Measurements from ENCODE around the gene HPD. TPM values are rescaled to one million over a fixed set of nuclear protein-coding genes. Genes with fewer than 3 reads are reported as not detected.

HPD gene
- polyA plus RNA-seq, 1 of the 3 experiments (the other 2 are of a cell fraction): 1.9 TPM

DNA sequence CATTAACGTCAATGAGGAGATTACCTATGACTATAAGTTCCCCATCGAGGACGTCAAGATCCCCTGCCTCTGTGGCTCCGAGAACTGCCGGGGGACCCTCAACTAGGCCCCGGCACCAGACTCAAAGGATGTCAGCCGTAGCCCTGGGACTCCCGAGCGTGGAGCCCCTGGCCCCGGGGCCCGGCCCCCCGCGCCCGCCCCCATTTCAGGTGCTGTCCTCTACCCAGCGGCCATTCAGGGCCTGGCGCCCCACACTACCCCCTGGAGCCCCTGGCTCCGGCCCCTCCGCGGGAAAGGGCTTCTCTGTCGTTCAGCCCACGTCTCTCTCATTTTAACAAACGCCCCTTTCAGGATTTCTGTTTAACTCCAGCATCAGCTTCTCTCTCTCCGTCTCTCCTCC, 28.5 kb downstream of the HPD start:
- Histone ChIP-seq H3K4me2 (no peak overlapping the region), H3K27ac (ENCODE audit: low read depth in 2 of 2, low read length in 1 of 2) (no peak overlapping the region), H3K27me3 (ENCODE audit: insufficient read depth) (no peaks in the 10 kb centered on the region), H3F3A (replicated peaks; ENCODE audit: insufficient read depth) (peaks cover 22% of the 10 kb centered on the region), H3K9ac (no peak overlapping the region), H4K20me1 (ENCODE audit: insufficient read depth) (no peaks in the 10 kb centered on the region), H3K79me2 (ENCODE audit: insufficient read depth) (no peaks in the 10 kb centered on the region), H3K36me3 (replicated peaks in 1 of 2; ENCODE audit: control insufficient read depth in 1 of 2, insufficient read depth in 2 of 2, low read length in 1 of 2) (peaks cover 13 to 39% of the 10 kb centered on the region in 2 experiments), H3K9me2 (no peaks in the 10 kb centered on the region), H3K9me3 (no peaks in the 10 kb centered on the region), H3K4me1 (ENCODE audit: control insufficient read depth in 1 of 2, insufficient read depth in 2 of 2, low read depth in 1 of 2, low read length in 1 of 2) (peaks cover 0 to 4% of the 10 kb centered on the region in 2 experiments; a peak in 1 of 4 replicates), H3K4me3 (ENCODE audit: low read depth in 2 of 2, low read length in 1 of 2) (no peak overlapping the region), H2AFZ (ENCODE audit: low read depth) (no peak overlapping the region)
- POLR2A ChIA-PET: no interaction called here
- CTCF ChIA-PET: interaction anchor here (2.1 to 5.7 kb wide), 2 partner anchors 18 to 36 kb away, joined by 9 to 50 read pairs; partner anchors contain the start of gene RHOF
- TF ChIP-seq, protein P1, sequence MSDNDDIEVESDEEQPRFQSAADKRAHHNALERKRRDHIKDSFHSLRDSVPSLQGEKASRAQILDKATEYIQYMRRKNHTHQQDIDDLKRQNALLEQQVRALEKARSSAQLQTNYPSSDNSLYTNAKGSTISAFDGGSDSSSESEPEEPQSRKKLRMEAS (IDR thresholded peaks at IDR 0.05; ENCODE audit: low read depth): no peak
- TF ChIP-seq JUND (IDR thresholded peaks at IDR 0.05) (no peak), POLR2AphosphoS5 (IDR thresholded peaks at IDR 0.05; ENCODE audit: low read depth, low read length) (no peak), RXRA (IDR thresholded peaks at IDR 0.05; ENCODE audit: borderline replicate concordance, low read depth) (no peak), EZH2phosphoT487 (IDR thresholded peaks at IDR 0.05; ENCODE audit: borderline replicate concordance, low read depth) (no peak), TEAD4 (IDR thresholded peaks at IDR 0.05; ENCODE audit: borderline replicate concordance, insufficient read depth) (no peak), SMC3 (IDR thresholded peaks at IDR 0.05; ENCODE audit: low read depth, low read length) (no peak), NRF1 (IDR thresholded peaks at IDR 0.05; ENCODE audit: low read depth, low read length) (no peak), RFX5 (IDR thresholded peaks at IDR 0.05; ENCODE audit: low read length) (no peak), CHD2 (IDR thresholded peaks at IDR 0.05; ENCODE audit: low read length, partially characterized antibody) (no peak), TAF1 (IDR thresholded peaks at IDR 0.05; ENCODE audit: borderline replicate concordance, low read depth, low read length) (no peak)
- 95% methylated on average over 18 of the region's 23 CpGs for WGBS (ENCODE audit: low lambda C conversion rate)
- DNase-seq: no peak

DNA sequence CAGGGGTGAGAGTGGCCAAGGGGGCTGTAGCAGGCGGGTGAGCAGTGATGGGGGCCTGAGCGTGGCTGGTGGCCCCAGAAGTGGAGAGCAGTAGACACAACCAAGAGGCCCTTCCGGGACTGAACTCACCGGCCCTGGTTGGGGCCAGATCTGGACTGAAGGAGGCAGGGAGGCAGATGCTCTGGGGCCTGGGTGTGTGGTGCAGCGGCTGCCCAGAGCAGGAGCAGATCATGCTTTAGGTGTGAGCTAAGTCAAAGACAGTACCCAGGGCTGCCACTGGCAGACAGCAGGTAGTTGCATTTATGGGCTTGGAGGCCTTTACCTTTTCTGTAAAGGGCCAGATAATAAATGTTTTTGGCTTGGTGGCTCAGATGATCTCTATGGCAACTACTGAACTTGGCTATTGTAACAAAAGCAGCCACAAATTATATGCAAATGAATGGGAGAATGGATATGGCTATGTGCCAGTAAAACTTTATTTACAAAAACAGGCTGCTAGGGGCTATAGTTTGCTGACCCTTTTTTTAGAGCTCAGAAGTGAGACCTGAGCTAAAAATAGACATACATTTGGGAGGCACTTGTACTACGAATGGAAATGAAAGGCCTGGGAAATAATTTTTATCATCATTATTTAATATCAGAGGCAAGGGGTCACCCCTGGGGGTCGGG, 29.3 kb downstream of the HPD start:
- WGBS (ENCODE audit: low lambda C conversion rate): 94% methylated on average over 7 of the region's 7 CpGs
- TF ChIP-seq, protein P2, sequence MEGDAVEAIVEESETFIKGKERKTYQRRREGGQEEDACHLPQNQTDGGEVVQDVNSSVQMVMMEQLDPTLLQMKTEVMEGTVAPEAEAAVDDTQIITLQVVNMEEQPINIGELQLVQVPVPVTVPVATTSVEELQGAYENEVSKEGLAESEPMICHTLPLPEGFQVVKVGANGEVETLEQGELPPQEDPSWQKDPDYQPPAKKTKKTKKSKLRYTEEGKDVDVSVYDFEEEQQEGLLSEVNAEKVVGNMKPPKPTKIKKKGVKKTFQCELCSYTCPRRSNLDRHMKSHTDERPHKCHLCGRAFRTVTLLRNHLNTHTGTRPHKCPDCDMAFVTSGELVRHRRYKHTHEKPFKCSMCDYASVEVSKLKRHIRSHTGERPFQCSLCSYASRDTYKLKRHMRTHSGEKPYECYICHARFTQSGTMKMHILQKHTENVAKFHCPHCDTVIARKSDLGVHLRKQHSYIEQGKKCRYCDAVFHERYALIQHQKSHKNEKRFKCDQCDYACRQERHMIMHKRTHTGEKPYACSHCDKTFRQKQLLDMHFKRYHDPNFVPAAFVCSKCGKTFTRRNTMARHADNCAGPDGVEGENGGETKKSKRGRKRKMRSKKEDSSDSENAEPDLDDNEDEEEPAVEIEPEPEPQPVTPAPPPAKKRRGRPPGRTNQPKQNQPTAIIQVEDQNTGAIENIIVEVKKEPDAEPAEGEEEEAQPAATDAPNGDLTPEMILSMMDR (IDR thresholded peaks at IDR 0.05): no peak
- TF ChIP-seq TAF1 (IDR thresholded peaks at IDR 0.05; ENCODE audit: borderline replicate concordance, low read depth, low read length): no peak
- no peak for TF ChIP-seq CHD2 (IDR thresholded peaks at IDR 0.05; ENCODE audit: low read length, partially characterized antibody)
- no peak for TF ChIP-seq FOXJ3 (CRISPR knock-in tag; IDR thresholded peaks at IDR 0.05)
- TF ChIP-seq, protein P3, sequence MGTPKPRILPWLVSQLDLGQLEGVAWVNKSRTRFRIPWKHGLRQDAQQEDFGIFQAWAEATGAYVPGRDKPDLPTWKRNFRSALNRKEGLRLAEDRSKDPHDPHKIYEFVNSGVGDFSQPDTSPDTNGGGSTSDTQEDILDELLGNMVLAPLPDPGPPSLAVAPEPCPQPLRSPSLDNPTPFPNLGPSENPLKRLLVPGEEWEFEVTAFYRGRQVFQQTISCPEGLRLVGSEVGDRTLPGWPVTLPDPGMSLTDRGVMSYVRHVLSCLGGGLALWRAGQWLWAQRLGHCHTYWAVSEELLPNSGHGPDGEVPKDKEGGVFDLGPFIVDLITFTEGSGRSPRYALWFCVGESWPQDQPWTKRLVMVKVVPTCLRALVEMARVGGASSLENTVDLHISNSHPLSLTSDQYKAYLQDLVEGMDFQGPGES (IDR thresholded peaks at IDR 0.05; ENCODE audit: low read depth, low read length): no peak
- no peak for TF ChIP-seq EZH2phosphoT487 (IDR thresholded peaks at IDR 0.05; ENCODE audit: borderline replicate concordance, low read depth)
- no peak for TF ChIP-seq RFX5 (IDR thresholded peaks at IDR 0.05; ENCODE audit: low read length)
- no peak for TF ChIP-seq JUND (IDR thresholded peaks at IDR 0.05)
- no peak for TF ChIP-seq SIN3A (IDR thresholded peaks at IDR 0.05; ENCODE audit: borderline replicate concordance, low read depth, low read length)
- no peak for TF ChIP-seq RXRA (IDR thresholded peaks at IDR 0.05; ENCODE audit: borderline replicate concordance, low read depth)
- TF ChIP-seq TCF12 (IDR thresholded peaks at IDR 0.05): no peak
- TF ChIP-seq RAD21 (IDR thresholded peaks at IDR 0.05; ENCODE audit: low read length): no peak
- no peak for TF ChIP-seq FOSL2 (IDR thresholded peaks at IDR 0.05; ENCODE audit: borderline replicate concordance, low read depth)
- TF ChIP-seq MEF2A (IDR thresholded peaks at IDR 0.05; ENCODE audit: borderline replicate concordance, low read depth): no peak
- ChIA-PET CTCF (interaction anchor here (0.7 to 11.0 kb wide), 3 partner anchors 18 to 56 kb away, joined by 5 to 92 read pairs (median 50); partner anchors contain the start of gene RHOF), POLR2A (no interaction called here)
- H4K20me1 ChIP-seq (ENCODE audit: insufficient read depth): no peaks in the 10 kb centered on the region
- no peaks in the 10 kb centered on the region for H3K9me3 ChIP-seq
- H3K9me2 ChIP-seq: no peaks in the 10 kb centered on the region
- no peak overlapping the region for H3K9ac ChIP-seq
- H3K79me2 ChIP-seq (ENCODE audit: insufficient read depth): no peaks in the 10 kb centered on the region
- H3K27me3 ChIP-seq (ENCODE audit: insufficient read depth): no peaks in the 10 kb centered on the region
- peaks cover 0 to 4% of the 10 kb centered on the region in 2 experiments; a peak in 1 of 4 replicates for H3K4me1 ChIP-seq (ENCODE audit: control insufficient read depth in 1 of 2, insufficient read depth in 2 of 2, low read depth in 1 of 2, low read length in 1 of 2)
- DNase-seq: no peak
- H3F3A ChIP-seq (replicated peaks; ENCODE audit: insufficient read depth): peaks cover 22% of the 10 kb centered on the region
- no peak overlapping the region for H3K4me3 ChIP-seq (ENCODE audit: low read depth in 2 of 2, low read length in 1 of 2)
- no peak overlapping the region for H3K4me2 ChIP-seq
- H2AFZ ChIP-seq (ENCODE audit: low read depth): no peak overlapping the region
- no peak overlapping the region for H3K27ac ChIP-seq (ENCODE audit: low read depth in 2 of 2, low read length in 1 of 2)
- peaks cover 20 to 39% of the 10 kb centered on the region in 2 experiments for H3K36me3 ChIP-seq (replicated peaks in 1 of 2; ENCODE audit: control insufficient read depth in 1 of 2, insufficient read depth in 2 of 2, low read length in 1 of 2)
